Keratinocyte (primary cell): ENCODE data around the gene HSBP1.

Experiments
- EZH2 ChIP-seq: IDR thresholded peaks from one replicate; pipeline ENCODE4 v1.6.1; 2012; ENCODE audit warnings: inconsistent platforms, mild to moderate bottlenecking, low read length, moderate library complexity
- TF ChIP-seq, protein P1 (sequence below), 3 experiments: IDR thresholded peaks in 1 of 3; conservative IDR thresholded peaks in 1 of 3; optimal IDR thresholded peaks in 1 of 3; 2 replicates in 2 of 3; 3 replicates in 1 of 3; pipeline versions ENCODE3 to v1.5.1; 2011; ENCODE audit warnings: low read length in 3 of 3, mild to moderate bottlenecking in 3 of 3, moderate library complexity in 2 of 3, control low read depth in 1 of 3, inconsistent platforms in 1 of 3; ENCODE audit not compliant: insufficient read depth in 2 of 3; ENCODE audit errors: extremely low read depth in 1 of 3

DNA sequence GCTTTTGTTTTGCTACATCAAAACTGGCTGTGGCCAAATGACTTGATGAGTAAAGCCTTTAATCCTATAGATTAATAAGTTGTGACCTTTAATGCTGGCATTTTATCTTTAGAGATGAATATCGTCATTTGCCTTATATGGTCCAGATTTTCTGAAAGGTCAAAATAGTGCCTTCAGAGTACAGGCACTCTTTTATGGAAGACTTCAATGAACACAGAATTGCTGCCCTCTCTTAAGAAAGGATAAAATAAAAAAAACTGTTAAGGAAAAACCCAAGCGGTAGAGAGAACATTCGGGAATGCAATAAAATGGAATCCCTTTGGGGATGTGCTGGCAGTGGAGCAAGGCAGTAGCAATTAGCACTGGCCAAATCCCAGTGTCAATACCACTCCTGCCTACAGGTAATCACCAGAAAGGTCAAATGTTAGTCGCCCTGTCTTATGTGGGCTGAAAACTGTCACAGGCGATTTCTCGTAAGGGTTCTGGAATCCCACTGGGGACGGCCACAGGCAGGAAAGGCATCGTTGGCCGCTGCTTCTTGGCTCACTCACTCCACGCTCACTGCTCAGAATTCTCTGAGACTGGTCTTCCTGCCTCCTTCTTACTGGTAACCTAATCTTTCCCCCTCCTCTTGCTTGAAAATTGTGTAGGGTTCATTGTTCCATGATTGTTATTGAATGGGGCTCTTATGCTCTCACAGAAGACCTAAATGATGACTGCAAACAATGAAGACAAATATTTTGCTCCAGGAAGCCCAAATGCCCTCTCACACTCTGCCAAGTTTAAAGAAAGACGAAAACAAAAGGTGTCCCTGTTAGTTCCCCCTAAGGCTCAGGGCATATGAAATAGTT is 45.4 kb upstream of the HSBP1 start:
- no peak for TF ChIP-seq EZH2
- TF ChIP-seq, protein P1, sequence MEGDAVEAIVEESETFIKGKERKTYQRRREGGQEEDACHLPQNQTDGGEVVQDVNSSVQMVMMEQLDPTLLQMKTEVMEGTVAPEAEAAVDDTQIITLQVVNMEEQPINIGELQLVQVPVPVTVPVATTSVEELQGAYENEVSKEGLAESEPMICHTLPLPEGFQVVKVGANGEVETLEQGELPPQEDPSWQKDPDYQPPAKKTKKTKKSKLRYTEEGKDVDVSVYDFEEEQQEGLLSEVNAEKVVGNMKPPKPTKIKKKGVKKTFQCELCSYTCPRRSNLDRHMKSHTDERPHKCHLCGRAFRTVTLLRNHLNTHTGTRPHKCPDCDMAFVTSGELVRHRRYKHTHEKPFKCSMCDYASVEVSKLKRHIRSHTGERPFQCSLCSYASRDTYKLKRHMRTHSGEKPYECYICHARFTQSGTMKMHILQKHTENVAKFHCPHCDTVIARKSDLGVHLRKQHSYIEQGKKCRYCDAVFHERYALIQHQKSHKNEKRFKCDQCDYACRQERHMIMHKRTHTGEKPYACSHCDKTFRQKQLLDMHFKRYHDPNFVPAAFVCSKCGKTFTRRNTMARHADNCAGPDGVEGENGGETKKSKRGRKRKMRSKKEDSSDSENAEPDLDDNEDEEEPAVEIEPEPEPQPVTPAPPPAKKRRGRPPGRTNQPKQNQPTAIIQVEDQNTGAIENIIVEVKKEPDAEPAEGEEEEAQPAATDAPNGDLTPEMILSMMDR (optimal IDR thresholded peaks at IDR 0.05 in 1 of 3, IDR thresholded peaks at IDR 0.05 in 1 of 3, conservative IDR thresholded peaks at IDR 0.05 in 1 of 3; ENCODE audit: extremely low read depth in 1 of 3, insufficient read depth in 2 of 3, low read length in 3 of 3), result no peak
